GM12878 (cell line): Measurements from ENCODE around the gene BCL2.

Experiments
- TCF12 ChIP-seq: IDR thresholded peaks from 2 replicates; pipeline ENCODE4 v1.6.1; 2011; ENCODE audit warnings: low read depth, mild to moderate bottlenecking, low read length
- ZBTB11 ChIP-seq: fragments of 450-650 bp; formaldehyde crosslinking; IDR thresholded peaks from 2 replicates; pipeline ENCODE4 v1.5.0; 2022; ENCODE audit warnings: mild to moderate bottlenecking, missing genetic modification characterization
- ZBTB33 ChIP-seq: fragments of 450-650 bp; IDR thresholded peaks from 2 replicates; pipeline ENCODE4 v1.6.1; 2017; ENCODE audit warnings: mild to moderate bottlenecking

- no peak for TF ChIP-seq TCF12
- no peak for TF ChIP-seq ZBTB11 (CRISPR knock-in tag)
- no peak for TF ChIP-seq ZBTB33
Measured at GRCh38 chr18:63286926-63287325, 32.6 kb downstream of the BCL2 start.
